OCI-LY3 (cell line): ENCODE measurements around the gene PPFIA3.

Experiments used
- CTCF ChIP-seq: fragments of 200-600, 300-600 bp; sonication (generic); IDR thresholded peaks from 2 replicates; pipeline ENCODE4 v1.5.1; 2014; ENCODE audit warnings: antibody characterized with exemption, low read length, low read depth
- EZH2phosphoT487 ChIP-seq: fragments of 200-600 bp; shearing (Covaris generic); IDR thresholded peaks from 2 replicates; pipeline ENCODE4 v1.6.1; 2018; ENCODE audit warnings: antibody characterized with exemption, mixed run types, low read depth

DNA sequence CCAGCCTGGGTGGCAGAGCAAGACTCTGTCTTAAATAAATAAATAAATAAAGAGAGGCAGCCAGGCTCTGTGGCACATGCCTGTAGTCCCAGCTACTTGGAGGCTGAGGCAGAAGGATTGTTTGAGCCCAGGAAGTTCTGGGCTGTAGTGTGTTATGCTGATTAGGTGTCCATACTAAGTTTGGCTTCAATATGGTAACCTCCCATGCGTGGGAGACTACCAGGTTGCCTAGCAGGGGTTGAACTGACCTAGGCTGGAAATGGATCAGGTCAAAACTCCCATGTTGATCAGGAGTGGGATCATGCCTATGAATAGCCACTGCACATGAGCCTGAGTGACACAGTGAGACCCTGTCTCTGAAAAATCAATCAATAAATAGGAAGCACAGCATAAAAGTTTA lies 38.1 kb upstream of the PPFIA3 start:
- TF ChIP-seq CTCF, result no peak
- no peak for TF ChIP-seq EZH2phosphoT487
